RKO (cell line): Measurements from ENCODE around the gene KDM3A.

Experiments used
- DNase-seq: peaks from one replicate; pipeline ENCODE4 v3.0.0-alpha.2; 2016; ENCODE audit warnings: low spot score

KDM3A gene

GRCh38 chr2:86440631-86441391 lies at the start of gene KDM3A:
Gene KDM3A, plus strand, starts transcription at chr2:86441371. Its CDS starts 677 bp downstream, at chr2:86442048.
- peak; percentile 99 for DNase-seq

- DNase-seq: no peak
Measured at GRCh38 chr2:86392873-86393518, 48.2 kb upstream of the KDM3A start.

GRCh38 chr2:86393521-86394491 lies 47.4 kb upstream of the KDM3A start:
- DNase-seq: peak; percentile 37

GRCh38 chr2:86396291-86396785 lies 44.8 kb upstream of the KDM3A start:
- DNase-seq: peak; percentile 48

- DNase-seq: no peak
Measured at GRCh38 chr2:86397986-86398385, 43.2 kb upstream of the KDM3A start.

GRCh38 chr2:86398500-86399474 lies 42.4 kb upstream of the KDM3A start:
- no peak for DNase-seq

GRCh38 chr2:86400321-86400720 lies 40.9 kb upstream of the KDM3A start:
- no peak for DNase-seq

GRCh38 chr2:86410581-86410980 lies 30.6 kb upstream of the KDM3A start:
- DNase-seq: no peak

GRCh38 chr2:86411396-86411795 lies 29.8 kb upstream of the KDM3A start:
- no peak for DNase-seq

- DNase-seq: no peak
Measured at GRCh38 chr2:86412007-86412406, 29.2 kb upstream of the KDM3A start.

GRCh38 chr2:86413296-86414094 lies 27.7 kb upstream of the KDM3A start:
- DNase-seq: no peak

- no peak for DNase-seq
Measured at GRCh38 chr2:86414996-86415395, 26.2 kb upstream of the KDM3A start.

GRCh38 chr2:86416146-86416545 lies 25.0 kb upstream of the KDM3A start:
- no peak for DNase-seq

GRCh38 chr2:86417961-86418360 lies 23.2 kb upstream of the KDM3A start:
- no peak for DNase-seq

- no peak for DNase-seq
Measured at GRCh38 chr2:86420913-86421312, 20.3 kb upstream of the KDM3A start.

- no peak for DNase-seq
Measured at GRCh38 chr2:86426271-86426670, 14.9 kb upstream of the KDM3A start.

- DNase-seq: no peak
Measured at GRCh38 chr2:86429335-86429734, 11.8 kb upstream of the KDM3A start.

- DNase-seq: no peak
Measured at GRCh38 chr2:86430368-86430767, 10.8 kb upstream of the KDM3A start.

- DNase-seq: no peak
Measured at GRCh38 chr2:86433137-86433536, 8.0 kb upstream of the KDM3A start.

GRCh38 chr2:86434290-86434689 lies 6.9 kb upstream of the KDM3A start:
- DNase-seq: no peak
